K562 (cell line): Measurements from ENCODE around the gene IFITM2. TPM values are rescaled to one million over a fixed set of nuclear protein-coding genes. Genes with fewer than 3 reads are reported as not detected.

Source experiments
- ATAC-seq: fragments of 200-7000 bp; cut with Tn5 transposase; 3 replicates; pipeline ENCODE4 v1.9.1; 2020; ENCODE audit warnings: moderate library complexity
- BruUV-seq: library from RNA; stranded (reverse); fragments of 400-500 nt; replicated peaks from 2 replicates; lab custom pipeline; 2021; lab: Mats Ljungman, UMichigan
- CTCF ChIA-PET: fragments of 300-600 bp; formaldehyde crosslinking; extraction: SDS; loops from one replicate; lab custom pipeline; 2021; ENCODE audit warnings: low intra/inter-chr PET ratio; lab: Yijun Ruan, JAX
- POLR2A ChIA-PET: fragments of 300-600, 350-650 bp; sonication (Branson Sonifier 250); formaldehyde crosslinking; extraction: SDS; loops from one replicate; lab custom pipeline; 2021; ENCODE audit warnings: antibody characterized with exemption, inconsistent platforms; lab: Yijun Ruan, JAX
- DNase-seq, 4 experiments: peaks; one replicate each; pipeline versions ENCODE4 v3.0.0 to v3.0.0-alpha.2; 2011 to 2018; ENCODE audit warnings: low spot score in 3 of 4, mixed read lengths in 3 of 4; ENCODE audit errors: extremely low read depth in 1 of 4
- FAIRE-seq: peaks from 2 replicates; lab custom pipeline; 2011; peaks lifted over from hg19 to GRCh38; lab: Jason Lieb, UNC
- H2AFZ ChIP-seq: 2 replicates; pipeline ENCODE4 v1.6.0; 2011; ENCODE audit warnings: low read depth, low read length, control low read depth, inconsistent platforms
- H3K27ac ChIP-seq: fragments of 200-600 bp; 3 replicates; pipeline ENCODE4 v1.8.0; 2011; ENCODE audit warnings: low read depth, mild to moderate bottlenecking, control low read depth, inconsistent platforms, low read length, moderate library complexity, mixed read lengths; ENCODE audit errors: extremely low read depth
- H3K27me3 ChIP-seq, 2 experiments: fragments of 300-600 bp in 1 of 2; 2 replicates in 1 of 2; 3 replicates in 1 of 2; pipeline versions ENCODE4 v1.6.0 to v1.8.0; 2011; ENCODE audit warnings: inconsistent platforms in 2 of 2, low read length in 2 of 2, mild to moderate bottlenecking in 1 of 2, mixed read lengths in 1 of 2, moderate library complexity in 1 of 2; ENCODE audit not compliant: control insufficient read depth in 2 of 2, insufficient read depth in 2 of 2
- H3K36me3 ChIP-seq: fragments of 300-600 bp; 3 replicates; pipeline ENCODE4 v1.8.0; 2011; ENCODE audit warnings: mild to moderate bottlenecking, low read length, inconsistent platforms; ENCODE audit not compliant: control insufficient read depth, insufficient read depth
- H3K4me1 ChIP-seq, 2 experiments: fragments of 200-600 bp in 1 of 2; replicated peaks in 1 of 2; 2 replicates in 1 of 2; 3 replicates in 1 of 2; pipeline versions ENCODE4 v1.5.1 to v1.8.0; 2011; ENCODE audit warnings: inconsistent platforms in 2 of 2, low read length in 2 of 2, mild to moderate bottlenecking in 1 of 2, mixed read lengths in 1 of 2, moderate library complexity in 1 of 2; ENCODE audit not compliant: control insufficient read depth in 2 of 2, insufficient read depth in 2 of 2
- H3K4me2 ChIP-seq: 2 replicates; pipeline ENCODE4 v1.6.1; 2011; ENCODE audit warnings: low read length, control low read depth, inconsistent platforms, mixed read lengths; ENCODE audit not compliant: insufficient read depth
- H3K4me3 ChIP-seq: fragments of 200-600 bp; sonication (generic), shearing (Covaris generic); 2 replicates; pipeline ENCODE4 v1.5.1; 2016; ENCODE audit warnings: control low read depth, inconsistent platforms
- H3K79me2 ChIP-seq: fragments of 200-600 bp; 3 replicates; pipeline ENCODE4 v1.8.0; 2011; ENCODE audit warnings: low read length, inconsistent platforms; ENCODE audit not compliant: control insufficient read depth, insufficient read depth
- H3K9ac ChIP-seq, 2 experiments: 2 replicates each; pipeline versions ENCODE4 v1.6.0 to v1.6.1; 2011; ENCODE audit warnings: low read depth in 2 of 2, low read length in 2 of 2, control low read depth in 1 of 2, inconsistent platforms in 1 of 2, mild to moderate bottlenecking in 1 of 2, mixed read lengths in 1 of 2; ENCODE audit not compliant: insufficient read depth in 1 of 2
- H3K9me1 ChIP-seq: one replicate; pipeline ENCODE4 v1.6.0; 2011; ENCODE audit warnings: inconsistent platforms, mild to moderate bottlenecking, low read length, moderate library complexity; ENCODE audit not compliant: control insufficient read depth, insufficient read depth
- H3K9me3 ChIP-seq: replicated peaks from 2 replicates; pipeline ENCODE4 v1.5.1; 2011; ENCODE audit warnings: low read depth, low read length, inconsistent platforms; ENCODE audit not compliant: control insufficient read depth, insufficient read depth
- H4K20me1 ChIP-seq: replicated peaks from 2 replicates; pipeline ENCODE4 v1.6.1; 2011; ENCODE audit warnings: low read length, inconsistent platforms, mixed read lengths; ENCODE audit not compliant: control insufficient read depth, insufficient read depth
- BACH1 ChIP-seq: fragments of 200-800 bp; sonication (Bioruptor generic); IDR thresholded peaks from 2 replicates; pipeline ENCODE4 v1.6.1; 2016; ENCODE audit warnings: missing genetic modification characterization, missing compliant biosample characterization
- CCNT2 ChIP-seq: IDR thresholded peaks from 2 replicates; pipeline ENCODE4 v1.6.1; 2011; ENCODE audit warnings: borderline replicate concordance, low read depth, mild to moderate bottlenecking, moderate library complexity, mixed read lengths, low read length; ENCODE audit not compliant: insufficient read length; ENCODE audit errors: extremely low read depth
- PML ChIP-seq: IDR thresholded peaks from 2 replicates; pipeline ENCODE4 v1.6.1; 2012; ENCODE audit warnings: low read length, inconsistent platforms
- SRSF9 ChIP-seq: fragments of 200-400 bp; formaldehyde crosslinking; IDR thresholded peaks from 2 replicates; pipeline ENCODE4 v1.6.1; 2017; ENCODE audit warnings: low read depth, low read length, borderline replicate concordance
- SUPT5H ChIP-seq: fragments of 450-650 bp; IDR thresholded peaks from 2 replicates; pipeline ENCODE4 v1.6.1; 2016
- TCF3 ChIP-seq: sonication (generic); formaldehyde crosslinking; IDR thresholded peaks from 2 replicates; pipeline ENCODE4 v1.4.0; 2020; ENCODE audit warnings: mild to moderate bottlenecking, missing genetic modification reagents
- ZNF408 ChIP-seq: fragments of 250-450 bp; sonication (Bioruptor Pico); IDR thresholded peaks from 2 replicates; pipeline ENCODE4 v1.4.0; 2020; ENCODE audit warnings: low read depth, mild to moderate bottlenecking, moderate library complexity
- ZNF584 ChIP-seq: fragments of 200-800 bp; sonication (Bioruptor generic); IDR thresholded peaks from 2 replicates; pipeline ENCODE4 v1.6.1; 2016; ENCODE audit warnings: low read depth, mild to moderate bottlenecking, missing genetic modification characterization, missing compliant biosample characterization
- WGBS: fragments of 100-300 bp; shearing (Covaris generic); methylation state at CpG from one replicate; pipeline ENCODE4 v1.1.6; 2016; ENCODE audit warnings: low coverage, mixed read lengths; ENCODE audit not compliant: insufficient coverage; ENCODE audit errors: missing lambda C conversion rate; 5-methylcytosine and 5-hydroxymethylcytosine counted together
- in situ Hi-C: fragments of 300-500 bp; cut with MboI; formaldehyde crosslinking; loops from 4 replicates; pipeline ENCODE4 v1.15.0; 2018; ENCODE audit warnings: inconsistent platforms, mixed read lengths
- intact Hi-C: fragments of 100-400 bp; cut with micrococcal nuclease; formaldehyde crosslinking; loops from 2 replicates; pipeline ENCODE4 v1.14.2; 2022
- polyA plus RNA-seq, 8 experiments: library from polyadenylated mRNA; depleted of rRNA in 4 of 8; stranded (reverse) in 5 of 8; unstranded in 3 of 8; fragments of >200 nt; fragmentation: Nextera tagmentation in 2 of 8; fragmentation: Illumina TruSeq in 1 of 8; extraction: Ambion mirVana in 2 of 8; extraction: Trizol in 1 of 8; gene quantifications; 2 replicates each; pipeline versions ENCODE4 v1.2.1 to v1.2.3, GENCODE V29; 2011 to 2014; ENCODE audit warnings: inconsistent platforms in 1 of 8, missing spikeins in 1 of 8
- total RNA-seq, 7 experiments: library from RNA; depleted of rRNA in 6 of 7; stranded (reverse); fragments of >200 nt in 6 of 7; fragmentation: Illumina TruSeq in 2 of 7; extraction: Trizol in 2 of 7; gene quantifications; 2 replicates each; pipeline versions ENCODE4 v1.2.1 to v1.2.3, GENCODE V29; 2011 to 2021; ENCODE audit warnings: low replicate concordance in 1 of 7
- TF ChIP-seq, protein P1 (sequence below): fragments of 450-650 bp; IDR thresholded peaks from 2 replicates; pipeline ENCODE4 v1.6.1; 2014; ENCODE audit warnings: low read depth, mild to moderate bottlenecking, moderate library complexity, borderline replicate concordance

Gene IFITM2
- total and polyA plus RNA-seq, 9 of the 15 experiments (the other 6 are each of a cell fraction or from before 2014, with no cell fraction given), result 52.8 to 4,872 (median 356) TPM

DNA sequence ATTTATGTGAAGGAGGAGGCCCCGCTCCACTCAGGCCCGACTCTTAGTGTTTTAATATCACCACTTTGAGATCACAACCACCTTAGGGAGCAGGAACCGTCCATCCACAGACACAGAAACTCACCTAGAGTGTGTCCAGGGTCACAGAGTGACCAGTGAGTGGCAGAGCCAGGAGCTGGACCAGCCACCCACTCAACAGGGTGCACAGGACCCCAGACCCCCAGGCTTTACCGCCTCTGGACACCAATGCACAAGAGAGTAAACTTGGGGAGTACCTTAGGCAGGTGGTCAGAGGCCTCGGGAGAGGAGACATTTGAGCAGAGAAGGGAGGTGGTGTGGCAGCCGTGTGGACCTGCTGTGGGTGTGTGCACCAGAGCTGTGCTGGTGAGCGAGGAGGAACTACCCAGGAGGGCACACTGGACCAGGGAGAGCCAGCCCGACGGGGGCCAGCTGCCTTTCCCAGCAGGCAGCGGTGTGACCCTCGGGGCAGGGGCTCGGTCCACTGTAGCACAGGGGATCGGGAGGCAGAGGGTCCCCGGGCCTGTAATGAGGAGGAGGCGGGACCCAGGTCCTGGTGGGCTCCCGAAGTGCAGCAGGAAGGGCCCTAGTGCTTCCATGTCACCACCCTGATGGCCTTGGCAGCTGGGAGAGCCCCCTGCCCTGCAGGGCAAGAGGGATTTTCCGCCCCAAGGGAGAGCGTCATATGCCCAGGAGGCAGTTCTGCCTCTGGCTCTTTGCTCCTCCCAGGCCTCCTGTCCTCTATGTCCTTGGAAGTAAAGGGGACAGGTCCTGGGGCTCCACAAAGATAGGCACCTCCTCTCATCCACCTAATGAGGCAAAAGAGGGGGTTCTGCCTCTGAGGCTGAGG, 36.9 kb upstream of the IFITM2 start:
- peaks cover 8% of the 10 kb centered on the region for H3K9me3 ChIP-seq
- no peak overlapping the region for H2AFZ ChIP-seq
- peaks cover 19 to 34% of the 10 kb centered on the region in 2 experiments; a peak in 4 of 5 replicates for H3K4me1 ChIP-seq
- ChIA-PET POLR2A (interaction anchor here (1.2 kb wide), 2 partner anchors 10 to 58 kb away, joined by 4 read pairs; no protein-coding TSS in a partner anchor), CTCF (no interaction called here)
- DNase-seq (no peak), ATAC-seq (no peak), FAIRE-seq (no peak)
- no peaks in the 10 kb centered on the region for H3K36me3 ChIP-seq
- WGBS, result 92% methylated on average over 14 of the region's 18 CpGs
- H3K27ac ChIP-seq, result no peak overlapping the region
- no peaks in the 10 kb centered on the region for H3K9me1 ChIP-seq
- no peaks in the 10 kb centered on the region for H3K27me3 ChIP-seq
- TF ChIP-seq TCF3 (no peak), SUPT5H (no peak), PML (no peak), ZNF584 (no peak), BACH1 (tag) (no peak), SRSF9 (no peak), CCNT2 (no peak), ZNF408 (CRISPR knock-in tag) (no peak)
- TF ChIP-seq, protein P1, sequence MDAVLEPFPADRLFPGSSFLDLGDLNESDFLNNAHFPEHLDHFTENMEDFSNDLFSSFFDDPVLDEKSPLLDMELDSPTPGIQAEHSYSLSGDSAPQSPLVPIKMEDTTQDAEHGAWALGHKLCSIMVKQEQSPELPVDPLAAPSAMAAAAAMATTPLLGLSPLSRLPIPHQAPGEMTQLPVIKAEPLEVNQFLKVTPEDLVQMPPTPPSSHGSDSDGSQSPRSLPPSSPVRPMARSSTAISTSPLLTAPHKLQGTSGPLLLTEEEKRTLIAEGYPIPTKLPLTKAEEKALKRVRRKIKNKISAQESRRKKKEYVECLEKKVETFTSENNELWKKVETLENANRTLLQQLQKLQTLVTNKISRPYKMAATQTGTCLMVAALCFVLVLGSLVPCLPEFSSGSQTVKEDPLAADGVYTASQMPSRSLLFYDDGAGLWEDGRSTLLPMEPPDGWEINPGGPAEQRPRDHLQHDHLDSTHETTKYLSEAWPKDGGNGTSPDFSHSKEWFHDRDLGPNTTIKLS, result no peak
- no peaks in the 10 kb centered on the region for H4K20me1 ChIP-seq
- BruUV-seq, result no TSS peak
- H3K79me2 ChIP-seq, result peaks cover 10% of the 10 kb centered on the region; the same call in 1 of the 3 replicates
- no peak overlapping the region for H3K4me2 ChIP-seq
- no peak overlapping the region for H3K4me3 ChIP-seq
- intact Hi-C loops (no loop called here), in situ Hi-C loops (no loop called here)
- H3K9ac ChIP-seq, result peak overlapping the region in 1 of 2 experiments; percentile 78; a peak in 2 of 4 replicates
